NOMO-1 treated with dmso at 0.1 percent for 144 hours (cell line): ENCODE data around the gene KLHDC10.
"Not testable (repeated sequence)": the region's sequence is repeated elsewhere in the genome, so short reads cannot be mapped to it uniquely, and the experiment has no call there.

Source experiments
- DNase-seq: peaks from one replicate; lab custom pipeline; 2025; ENCODE audit not compliant: unreplicated experiment; lab: John Stamatoyannopoulos, UW

The KLHDC10 gene

DNA sequence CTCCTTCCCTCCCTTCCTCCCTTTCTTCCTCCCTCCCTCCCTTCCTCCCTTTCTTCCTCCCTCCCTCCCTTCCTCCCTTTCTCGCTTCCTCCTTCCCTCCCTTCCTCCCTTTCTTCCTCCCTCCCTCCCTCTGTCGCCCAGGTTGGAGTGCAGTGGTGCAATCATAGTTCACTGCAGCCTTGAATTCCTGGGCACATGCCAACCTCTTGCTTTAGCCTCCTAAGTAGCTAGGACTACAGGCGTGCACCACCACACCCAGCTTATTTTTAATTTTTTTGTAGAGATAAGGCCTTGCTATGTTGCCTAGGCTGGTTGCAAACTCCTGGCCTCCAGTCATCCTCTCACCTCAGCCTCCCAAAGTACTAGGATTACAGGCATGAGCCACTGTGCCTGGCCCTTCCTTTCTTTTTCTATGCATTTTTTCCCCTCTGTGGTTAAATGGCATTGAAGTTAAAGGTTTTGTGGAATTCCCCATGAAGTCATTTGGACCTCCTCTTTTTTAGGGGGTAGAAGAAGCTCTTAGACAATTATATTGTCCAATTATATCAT lies 9.6 kb downstream of the KLHDC10 start:
- no peak for DNase-seq

DNA sequence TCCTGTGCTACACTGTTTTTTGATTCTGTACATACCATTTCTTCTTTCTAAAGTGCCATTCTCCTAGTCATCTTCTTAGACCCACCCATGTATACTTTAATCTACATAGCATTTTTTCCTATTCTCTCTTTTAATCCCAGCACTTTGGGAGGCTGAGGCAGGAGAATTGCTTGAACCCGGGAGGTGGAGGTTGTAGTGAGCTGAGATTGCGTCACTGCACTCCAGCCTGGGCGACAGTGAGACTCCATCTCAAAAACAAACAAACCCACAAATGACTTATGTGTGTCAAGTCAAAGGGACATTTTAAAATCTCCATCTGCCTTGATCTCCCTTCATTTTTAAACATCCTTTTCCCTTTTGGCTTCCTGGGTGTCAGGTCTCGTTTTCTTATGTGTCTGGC lies 13.2 kb downstream of the KLHDC10 start:
- not testable (repeated sequence) for DNase-seq

DNA sequence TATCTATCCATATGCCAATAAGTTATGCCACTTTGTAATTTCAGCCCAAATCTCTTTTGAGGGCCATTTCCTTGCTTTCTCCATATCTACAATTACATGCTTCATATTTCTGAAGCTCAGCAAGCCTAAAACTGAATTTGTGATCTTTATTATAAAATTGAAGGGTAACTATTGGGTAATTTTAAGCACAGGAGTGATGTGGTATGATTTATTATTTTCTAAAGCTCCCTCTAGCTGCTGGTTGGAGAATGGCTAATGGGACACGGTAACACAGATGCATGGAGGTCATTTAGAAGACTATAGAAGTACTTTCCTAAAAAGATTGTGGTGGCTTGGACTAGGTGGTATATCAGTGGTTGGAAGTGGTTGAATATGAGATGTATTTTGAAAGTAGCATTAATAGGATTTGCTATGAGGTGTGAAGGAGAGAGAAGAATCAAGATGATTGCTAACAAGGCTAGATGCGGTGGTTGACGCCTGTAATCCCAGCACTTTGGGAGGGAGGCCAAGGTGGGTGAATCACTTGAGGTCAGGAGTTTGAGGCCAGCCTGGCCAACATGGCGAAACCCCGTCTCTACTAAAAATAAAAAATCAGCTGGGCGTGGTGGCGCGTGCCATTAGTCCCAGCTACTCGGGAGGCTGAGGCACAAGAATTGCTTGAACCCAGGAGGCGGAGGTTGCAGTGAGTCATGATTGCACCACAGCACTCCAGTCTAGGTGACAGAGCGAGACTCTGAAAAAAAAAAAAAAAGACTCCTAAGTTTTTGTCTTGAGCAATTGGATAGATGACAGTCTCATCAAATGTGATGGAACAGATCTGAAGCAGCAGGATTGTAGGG lies 13.9 kb downstream of the KLHDC10 start:
- DNase-seq: no peak

GRCh38 chr7:130085235-130085634 lies 14.9 kb downstream of the KLHDC10 start:
- DNase-seq: not testable (repeated sequence)

GRCh38 chr7:130086938-130087337 lies 16.6 kb downstream of the KLHDC10 start:
- DNase-seq: no peak

DNA sequence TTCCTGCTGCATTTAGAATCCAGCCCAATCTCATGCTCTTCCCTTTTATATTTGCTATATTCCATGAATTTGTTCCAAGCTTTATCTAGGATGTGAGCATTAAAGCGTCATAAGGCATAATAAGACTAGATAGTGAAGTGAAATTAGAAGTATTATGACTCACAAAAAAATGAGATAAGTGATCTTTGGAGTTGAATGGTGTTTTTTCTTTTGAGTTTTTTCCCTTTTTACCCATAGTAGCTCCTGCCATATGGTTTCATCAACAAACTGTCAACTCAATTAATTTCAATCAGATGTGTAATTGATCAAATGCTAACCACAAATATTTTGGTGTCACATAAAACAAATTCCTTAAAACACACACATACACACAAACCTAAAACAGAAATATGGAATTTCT lies 17.0 kb downstream of the KLHDC10 start:
- DNase-seq: no peak

DNA sequence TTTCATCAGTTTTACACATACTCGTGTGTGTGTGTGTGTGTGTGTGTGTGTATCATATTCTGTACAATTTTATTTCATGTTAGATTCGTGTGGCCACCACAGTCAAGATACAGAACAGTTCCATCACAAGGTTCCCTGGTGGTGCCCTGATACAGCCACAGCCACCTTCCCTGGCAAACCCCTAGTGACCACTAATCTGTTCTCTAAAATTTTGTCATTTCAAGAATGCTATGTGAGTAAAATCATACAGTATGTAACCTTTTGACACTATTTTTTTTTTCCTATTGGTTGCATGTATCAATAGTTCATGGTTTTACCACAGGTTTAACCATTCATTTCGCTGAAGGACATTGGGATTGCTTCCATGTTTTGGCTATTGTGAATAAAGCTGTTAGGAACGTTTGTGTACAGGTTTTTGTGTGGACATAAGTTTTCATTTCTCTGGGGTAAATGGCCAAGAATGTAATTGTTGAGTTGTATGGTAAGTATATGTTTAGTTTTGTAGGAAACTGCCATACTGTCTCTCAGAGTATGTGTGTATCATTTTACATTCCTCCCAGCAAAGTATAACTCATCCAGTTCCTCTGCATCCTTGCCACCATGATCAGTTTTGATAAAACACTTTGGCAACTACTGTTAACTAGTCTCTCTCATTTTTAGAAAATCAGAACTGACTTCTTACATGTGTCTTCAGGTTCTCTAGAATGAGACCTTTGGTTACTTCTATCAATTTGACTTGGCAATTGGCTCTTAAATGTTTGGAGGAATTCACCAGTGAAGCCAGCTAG lies 20.6 kb downstream of the KLHDC10 start:
- DNase-seq: no peak

- no peak for DNase-seq
These were observed 21.7 kb downstream of the KLHDC10 start for GRCh38 chr7:130091999-130092398.

DNA sequence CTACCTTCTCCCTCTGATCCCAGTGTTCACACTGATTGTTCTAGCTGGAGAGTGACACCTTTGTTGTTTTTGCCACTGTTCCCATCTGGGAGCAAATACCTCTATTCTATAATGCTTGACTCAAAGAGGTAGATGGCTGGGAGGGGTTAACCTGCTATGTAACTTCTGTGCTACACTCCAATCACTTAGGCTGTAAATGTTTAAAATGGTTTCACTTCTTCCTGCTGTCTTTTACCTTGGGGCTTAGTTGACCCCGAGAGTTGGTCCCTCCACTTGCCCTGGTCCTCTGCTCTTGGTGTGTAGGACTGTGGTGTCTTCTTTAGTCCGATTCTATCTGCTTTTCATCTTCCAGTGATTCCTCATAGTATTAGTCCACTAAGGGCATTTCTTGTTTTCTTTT lies 22.3 kb downstream of the KLHDC10 start:
- no peak for DNase-seq

DNA sequence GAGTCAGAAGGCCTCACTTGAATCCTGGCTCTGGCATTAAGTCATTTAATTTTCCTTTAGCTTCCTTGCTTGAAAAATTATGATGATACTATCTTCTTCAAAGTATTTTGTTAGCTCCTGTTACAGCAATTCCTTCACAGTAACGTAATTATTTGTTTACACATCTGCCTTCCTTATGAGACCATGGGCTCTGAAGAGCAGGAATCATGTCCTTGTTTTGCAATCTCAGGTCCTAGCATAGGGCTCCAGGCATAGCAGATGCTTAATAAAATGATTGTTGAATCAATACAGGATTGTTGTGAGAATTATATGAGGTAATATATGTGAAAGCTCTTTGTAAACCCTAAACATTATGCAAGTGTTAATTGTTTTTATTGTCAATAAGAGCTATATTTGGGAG lies 25.5 kb downstream of the KLHDC10 start:
- DNase-seq: no peak

DNA sequence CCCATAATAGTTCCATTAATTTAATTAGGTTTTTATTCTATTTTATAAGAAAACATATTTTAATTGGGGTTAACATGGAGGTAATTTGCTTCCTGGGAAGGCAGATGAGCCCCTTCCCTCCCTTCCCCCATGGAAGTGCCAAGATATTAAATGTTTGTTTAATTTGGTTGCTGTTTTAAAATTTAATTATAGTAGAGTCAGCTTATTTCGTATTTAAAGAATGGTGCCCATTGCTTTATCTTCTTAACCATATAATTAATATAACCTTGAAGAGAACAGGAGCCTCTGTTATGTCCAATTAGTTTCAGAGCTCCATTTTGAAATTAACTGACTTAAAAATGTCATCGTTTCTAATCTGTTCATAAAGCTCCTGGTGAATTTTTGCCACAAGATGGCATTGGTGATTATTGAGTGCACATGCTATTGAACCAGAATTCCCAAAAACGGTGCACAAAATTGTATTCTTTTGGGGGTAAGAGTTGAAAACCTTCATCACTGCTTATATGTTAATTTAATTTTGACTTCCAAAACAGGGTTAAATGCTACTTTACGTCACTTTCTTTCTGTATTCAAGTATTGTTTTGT lies 26.0 kb downstream of the KLHDC10 start:
- no peak for DNase-seq

- DNase-seq: no peak
These were observed 29.0 kb downstream of the KLHDC10 start for GRCh38 chr7:130099331-130099730.

DNA sequence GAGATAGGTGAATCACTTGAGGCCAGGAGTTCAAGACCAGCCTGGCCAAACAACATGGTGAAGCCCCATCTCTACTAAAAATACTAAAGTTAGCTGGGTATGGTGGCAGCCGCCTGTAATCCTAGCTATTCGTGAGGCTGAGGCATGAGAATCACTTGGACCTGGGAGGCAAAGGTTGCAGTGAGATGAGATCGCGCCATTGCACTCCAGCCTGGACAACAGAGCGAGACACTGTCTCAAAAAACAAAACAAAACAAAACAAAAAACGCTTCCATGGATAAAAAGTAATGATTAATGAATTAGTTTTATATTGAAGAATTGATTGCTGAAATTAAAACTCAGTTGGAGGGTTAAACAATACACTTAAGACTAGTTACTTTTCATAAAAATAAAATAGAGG lies 32.3 kb downstream of the KLHDC10 start:
- DNase-seq: no peak

DNA sequence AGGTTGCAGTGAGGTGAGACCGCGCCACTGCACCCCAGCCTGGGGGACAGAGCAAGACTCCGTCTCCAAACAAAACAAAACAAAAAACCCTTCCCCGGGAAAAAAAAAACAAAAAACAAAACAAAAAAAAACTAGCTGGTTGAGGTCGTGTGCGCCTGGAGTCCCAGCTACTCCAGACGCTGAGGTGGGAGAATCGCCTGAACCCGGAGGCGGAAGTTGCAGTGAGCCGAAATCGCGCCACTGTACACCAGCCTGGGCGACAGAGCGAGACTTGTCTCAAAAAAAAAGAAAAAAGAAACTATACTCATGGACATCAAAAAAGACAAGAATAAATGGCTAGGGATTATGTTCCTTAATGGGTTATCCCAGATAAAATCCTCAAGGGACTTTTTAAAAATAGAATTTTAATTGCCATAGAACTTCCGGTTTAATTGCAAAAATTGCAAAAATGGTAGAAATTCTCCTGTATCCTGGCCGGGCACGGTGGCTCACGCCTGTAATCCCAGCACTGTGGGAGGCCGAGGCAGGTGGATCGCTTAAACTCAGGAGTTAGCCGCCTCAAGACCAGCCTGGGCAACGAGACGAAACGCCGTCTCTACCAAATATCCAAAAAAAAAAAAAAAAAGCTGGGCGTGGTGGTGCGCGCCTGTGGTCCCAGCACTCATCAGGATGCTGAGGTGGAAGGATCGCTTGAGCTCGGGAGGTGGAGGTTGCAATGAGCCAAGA lies 37.8 kb downstream of the KLHDC10 start:
- DNase-seq: no peak

DNA sequence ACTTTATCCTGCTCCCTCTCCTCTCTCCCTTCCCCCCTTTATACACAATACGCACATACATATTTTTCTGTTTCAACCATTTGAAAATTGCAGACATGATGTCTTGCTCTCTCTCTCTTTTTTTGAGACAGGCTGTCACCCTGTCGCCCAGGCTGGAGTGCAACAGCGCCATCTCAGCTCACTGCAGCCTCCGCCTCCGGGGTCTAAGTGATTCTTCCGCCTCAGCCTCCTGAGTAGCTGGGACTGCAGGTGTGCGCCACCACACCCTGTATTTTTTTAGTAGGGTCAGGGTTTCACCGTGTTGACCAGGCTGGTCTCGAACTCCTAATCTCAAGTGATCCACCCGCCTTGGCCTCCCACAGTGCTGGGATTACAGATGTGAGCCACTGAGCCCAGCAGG lies 38.5 kb downstream of the KLHDC10 start:
- DNase-seq: no peak

DNA sequence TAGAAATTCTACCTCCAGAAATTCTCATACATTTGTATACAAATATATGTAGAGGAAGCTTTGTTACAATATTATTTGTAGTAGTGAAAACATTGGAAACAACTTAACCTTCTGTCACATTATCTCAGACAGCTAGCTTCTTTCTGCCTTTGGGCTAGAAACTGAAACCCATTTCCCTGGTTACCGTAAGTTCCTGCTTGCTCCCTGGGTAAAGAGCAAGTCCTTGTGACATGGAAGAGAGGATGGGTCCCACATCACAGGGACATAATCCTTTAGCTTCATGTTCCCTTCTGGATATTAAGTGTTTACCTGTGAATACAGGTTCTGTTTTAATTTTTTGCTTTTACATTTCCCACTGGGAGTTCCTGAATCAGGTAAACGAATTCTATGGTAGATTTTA lies 41.8 kb downstream of the KLHDC10 start:
- DNase-seq: no peak

GRCh38 chr7:130112662-130113425 lies 42.5 kb downstream of the KLHDC10 start:
- DNase-seq: no peak

DNA sequence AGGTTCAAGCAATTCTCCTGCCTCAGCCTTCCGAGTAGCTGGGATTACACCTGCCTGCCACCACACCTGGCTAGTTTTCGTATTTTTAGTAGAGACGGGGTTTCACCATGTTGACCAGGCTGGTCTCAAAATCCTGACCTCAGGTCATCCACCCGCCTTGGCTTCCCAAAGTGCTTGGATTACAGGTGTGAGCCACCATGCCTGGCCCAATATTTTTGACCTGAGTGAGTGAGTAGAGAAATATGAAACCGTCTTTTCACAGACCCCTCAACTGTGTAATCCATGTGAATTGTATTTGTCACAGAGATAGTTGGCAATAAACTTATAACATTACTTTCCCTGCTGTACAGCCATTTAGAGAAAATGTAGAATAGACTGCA lies 43.1 kb downstream of the KLHDC10 start:
- DNase-seq: not testable (repeated sequence)

DNA sequence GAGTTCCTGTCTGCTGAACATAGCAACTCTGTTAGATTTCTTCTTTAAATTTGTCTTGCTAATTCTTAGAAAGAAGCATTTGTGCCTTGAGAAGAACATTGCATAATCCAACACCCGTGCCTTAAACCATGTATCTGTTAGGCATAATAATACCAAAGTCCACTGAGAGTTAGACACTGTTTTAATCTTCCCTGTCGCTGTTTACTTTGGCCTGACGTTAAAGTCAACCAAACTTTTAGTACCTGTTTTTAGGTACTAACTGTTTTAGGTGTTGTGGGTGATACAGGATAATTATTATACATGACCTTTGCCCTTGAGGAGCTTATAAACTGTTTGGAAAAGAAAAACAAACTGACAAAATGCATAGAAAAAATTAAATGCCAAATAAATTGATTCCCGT lies 43.6 kb downstream of the KLHDC10 start:
- DNase-seq: no peak

GRCh38 chr7:130114374-130114773 lies 44.0 kb downstream of the KLHDC10 start:
- no peak for DNase-seq
